Activated B cell treated with CpG ODN at 0.5 μM for 24 hours (primary cell): Measurements from ENCODE around the gene PXDN. TPM values are rescaled to one million over a fixed set of nuclear protein-coding genes. Genes with fewer than 3 reads are reported as not detected.

Source experiments
- ATAC-seq: fragments of 200-7000 bp; cut with Tn5 transposase; one replicate; pipeline ENCODE4 v1.10.0; 2021; ENCODE audit warnings: low read depth, mild to moderate bottlenecking, moderate library complexity
- CTCF ChIA-PET: fragments of 350-600 bp; sonication (Branson Sonifier 250); formaldehyde crosslinking; loops from one replicate; lab custom pipeline; 2021; ENCODE audit warnings: antibody characterized with exemption; lab: Charles Lee
- POLR2A ChIA-PET: fragments of 350-600 bp; sonication (Branson Sonifier 250); formaldehyde crosslinking; loops from one replicate; lab custom pipeline; 2021; ENCODE audit warnings: antibody characterized with exemption; lab: Charles Lee
- DNase-seq: peaks from one replicate; pipeline ENCODE4 v3.0.0; 2022
- H3K27ac Mint-ChIP-seq: one replicate; pipeline ENCODE4 v1.8.0; 2020; ENCODE audit warnings: mixed read lengths
- H3K27me3 Mint-ChIP-seq: one replicate; pipeline ENCODE4 v1.8.0; 2021; ENCODE audit warnings: mixed read lengths
- H3K36me3 Mint-ChIP-seq: one replicate; pipeline ENCODE4 v1.8.0; 2021; ENCODE audit warnings: low read depth, mixed read lengths
- H3K4me1 Mint-ChIP-seq: one replicate; pipeline ENCODE4 v1.8.0; 2021; ENCODE audit warnings: mixed read lengths
- H3K4me3 Mint-ChIP-seq: one replicate; pipeline ENCODE4 v1.8.0; 2020; ENCODE audit warnings: mild to moderate bottlenecking, mixed read lengths
- H3K9me3 Mint-ChIP-seq: one replicate; pipeline ENCODE4 v1.8.0; 2020; ENCODE audit warnings: mixed read lengths
- CTCF ChIP-seq: fragments of 200-600 bp; IDR thresholded peaks from one replicate; pipeline ENCODE4 v1.8.0; 2022; ENCODE audit warnings: antibody characterized with exemption, mild to moderate bottlenecking
- intact Hi-C: fragments of 100-400 bp; cut with micrococcal nuclease; formaldehyde crosslinking; loops from one replicate; pipeline ENCODE4 v1.15.1; 2024
- total RNA-seq: library from RNA; stranded (reverse); gene quantifications from 2 replicates; pipeline ENCODE4 v1.2.3, GENCODE V29; 2022

PXDN gene
- total RNA-seq, 1 donor from 2014 or later: 1.1 TPM

- DNase-seq: no peak
- H3K27ac Mint-ChIP-seq: no peak overlapping the region
Measured at GRCh38 chr2:1603059-1603458, 141.3 kb downstream of the PXDN start.

GRCh38 chr2:1602278-1603010, 141.9 kb downstream of the PXDN start:
- DNase-seq (no peak), ATAC-seq (no peak)
- no peaks in the 10 kb centered on the region for H3K9me3 Mint-ChIP-seq
- intact Hi-C loops: no loop called here
- no peaks in the 10 kb centered on the region for H3K27me3 Mint-ChIP-seq
- POLR2A ChIA-PET: no interaction called here
- H3K4me3 Mint-ChIP-seq: no peak overlapping the region
- no peak for TF ChIP-seq CTCF
- CTCF ChIA-PET: no interaction called here
- H3K4me1 Mint-ChIP-seq: peaks cover 18% of the 10 kb centered on the region
- H3K27ac Mint-ChIP-seq: no peak overlapping the region
- H3K36me3 Mint-ChIP-seq: no peaks in the 10 kb centered on the region

More at GRCh38 chr2:1603059-1603458, 141.3 kb downstream of the PXDN start:
- no peaks in the 10 kb centered on the region for H3K27me3 Mint-ChIP-seq
- no peak overlapping the region for H3K4me3 Mint-ChIP-seq
- peaks cover 18% of the 10 kb centered on the region for H3K4me1 Mint-ChIP-seq
- no peaks in the 10 kb centered on the region for H3K36me3 Mint-ChIP-seq
- no peaks in the 10 kb centered on the region for H3K9me3 Mint-ChIP-seq
- ChIA-PET CTCF (no interaction called here), POLR2A (no interaction called here)
- TF ChIP-seq CTCF: no peak
- intact Hi-C loops: no loop called here
- no peak for ATAC-seq

GRCh38 chr2:1601471-1602277, 142.6 kb downstream of the PXDN start:
- ATAC-seq: no peak
- Mint-ChIP-seq H3K4me1 (peaks cover 12% of the 10 kb centered on the region), H3K9me3 (no peaks in the 10 kb centered on the region), H3K27ac (no peak overlapping the region), H3K36me3 (no peaks in the 10 kb centered on the region), H3K4me3 (no peak overlapping the region), H3K27me3 (no peaks in the 10 kb centered on the region)
- TF ChIP-seq CTCF: no peak
- ChIA-PET POLR2A (no interaction called here), CTCF (no interaction called here)
- intact Hi-C loops: no loop called here
- no peak for DNase-seq

GRCh38 chr2:1601067-1601412, 143.3 kb downstream of the PXDN start:
- H3K27me3 Mint-ChIP-seq: no peaks in the 10 kb centered on the region
- intact Hi-C loops: no loop called here
- no peaks in the 10 kb centered on the region for H3K9me3 Mint-ChIP-seq
- ChIA-PET CTCF (no interaction called here), POLR2A (no interaction called here)
- H3K4me3 Mint-ChIP-seq: no peak overlapping the region
- peaks cover 5% of the 10 kb centered on the region for H3K4me1 Mint-ChIP-seq
- ATAC-seq: no peak
- no peaks in the 10 kb centered on the region for H3K36me3 Mint-ChIP-seq
- no peak for DNase-seq
- no peak for TF ChIP-seq CTCF
- H3K27ac Mint-ChIP-seq: no peak overlapping the region
